Amygdala (tissue), 56 donors: ENCODE data around the gene SEMA3C.

Source experiments
- DNase-seq, 56 donors: peaks; one replicate each; lab custom pipeline; 2025; lab: John Stamatoyannopoulos, UW

SEMA3C gene

GRCh38 chr7:80890426-80891258, 28.2 kb downstream of the SEMA3C start:
- no peak for DNase-seq

- no peak for DNase-seq
These were observed 29.3 kb downstream of the SEMA3C start for GRCh38 chr7:80889525-80889924.

- DNase-seq = no peak
These were observed 33.1 kb downstream of the SEMA3C start for GRCh38 chr7:80885757-80886156.

GRCh38 chr7:80884511-80885195, 34.2 kb downstream of the SEMA3C start:
- DNase-seq = no peak

GRCh38 chr7:80883154-80884025, 35.5 kb downstream of the SEMA3C start:
- no peak for DNase-seq

GRCh38 chr7:80882213-80882801, 36.5 kb downstream of the SEMA3C start:
- no peak for DNase-seq

GRCh38 chr7:80881351-80881900, 37.4 kb downstream of the SEMA3C start:
- DNase-seq = no peak

GRCh38 chr7:80879849-80880248, 39.0 kb downstream of the SEMA3C start:
- no peak for DNase-seq

- DNase-seq = no peak
These were observed 41.9 kb downstream of the SEMA3C start for GRCh38 chr7:80876894-80877414.

GRCh38 chr7:80875537-80876120, 43.2 kb downstream of the SEMA3C start:
- DNase-seq = no peak

GRCh38 chr7:80873140-80873539, 45.7 kb downstream of the SEMA3C start:
- no peak for DNase-seq

GRCh38 chr7:80871228-80871627, 47.6 kb downstream of the SEMA3C start:
- no peak for DNase-seq

GRCh38 chr7:80870813-80871212, 48.0 kb downstream of the SEMA3C start:
- DNase-seq = no peak

- DNase-seq = no peak
These were observed 48.8 kb downstream of the SEMA3C start for GRCh38 chr7:80869821-80870751.

- no peak for DNase-seq
These were observed 49.6 kb downstream of the SEMA3C start for GRCh38 chr7:80869106-80869784.

- DNase-seq = no peak
These were observed 50.3 kb downstream of the SEMA3C start for GRCh38 chr7:80868566-80868965.

- DNase-seq = no peak
These were observed 58.3 kb downstream of the SEMA3C start for GRCh38 chr7:80860554-80860953.
